Fibroblast of villous mesenchyme (primary cell): Measurements from ENCODE around the gene CORO2A. TPM values are rescaled to one million over a fixed set of nuclear protein-coding genes. Genes with fewer than 3 reads are reported as not detected.

ENCODE experiments used
- DNase-seq: peaks from one replicate; pipeline ENCODE4 v3.0.0-alpha.2; 2010; ENCODE audit warnings: low read depth
- H3K4me3 ChIP-seq: 2 replicates; pipeline ENCODE4 v1.5.1; 2011; ENCODE audit warnings: low read depth, mild to moderate bottlenecking, low read length
- CTCF ChIP-seq: IDR thresholded peaks from 2 replicates; pipeline ENCODE4 v1.5.1; 2012; ENCODE audit warnings: low read depth, mild to moderate bottlenecking, low read length; ENCODE audit not compliant: insufficient read depth
- total RNA-seq: library from RNA; depleted of rRNA; stranded (reverse); fragments of >200 nt; gene quantifications from 2 replicates; pipeline ENCODE4 v1.2.3, GENCODE V29; 2012

Gene CORO2A
- total RNA-seq, 1 donor: 2.2 TPM

GRCh38 chr9:98189412-98189811, 3.0 kb downstream of the CORO2A start:
- no peak for TF ChIP-seq CTCF
- no peak for DNase-seq
- no peak overlapping the region for H3K4me3 ChIP-seq

- DNase-seq: no peak
- no peak for TF ChIP-seq CTCF
- no peak overlapping the region for H3K4me3 ChIP-seq
These were observed 4.5 kb downstream of the CORO2A start for GRCh38 chr9:98187926-98188325.

GRCh38 chr9:98186236-98186635, 6.2 kb downstream of the CORO2A start:
- no peak overlapping the region for H3K4me3 ChIP-seq
- DNase-seq: no peak

GRCh38 chr9:98185611-98186171, 6.7 kb downstream of the CORO2A start:
- no peak overlapping the region for H3K4me3 ChIP-seq
- TF ChIP-seq CTCF: no peak
- DNase-seq: no peak

More at GRCh38 chr9:98186236-98186635, 6.2 kb downstream of the CORO2A start:
- TF ChIP-seq CTCF: no peak

- DNase-seq: no peak
- H3K4me3 ChIP-seq: no peak overlapping the region
- no peak for TF ChIP-seq CTCF
These were observed 7.3 kb downstream of the CORO2A start for GRCh38 chr9:98185021-98185567.

GRCh38 chr9:98184326-98184725, 8.1 kb downstream of the CORO2A start:
- no peak for TF ChIP-seq CTCF
- no peak overlapping the region for H3K4me3 ChIP-seq
- DNase-seq: no peak

- H3K4me3 ChIP-seq: no peak overlapping the region
- no peak for DNase-seq
- TF ChIP-seq CTCF: no peak
These were observed 9.4 kb downstream of the CORO2A start for GRCh38 chr9:98182889-98183599.
